Prostate gland (tissue), 2 donors: ENCODE results near the gene SLC12A5. TPM values are rescaled to one million over a fixed set of nuclear protein-coding genes. Genes with fewer than 3 reads are reported as not detected.

Experiments used
- DNase-seq: peaks from one replicate; pipeline ENCODE4 v3.0.0-alpha.2; 2019; ENCODE audit warnings: low spot score
- H3K27ac ChIP-seq, 2 donors: fragments of 200-600 bp; sonication (generic); 2 replicates each; pipeline ENCODE4 v1.5.1; 2017 to 2019
- H3K27me3 ChIP-seq: fragments of 200-600 bp; sonication (generic); replicated peaks from 2 replicates; pipeline ENCODE4 v1.5.1; 2019; ENCODE audit not compliant: insufficient read depth
- H3K36me3 ChIP-seq, 2 donors: fragments of 200-600 bp; sonication (generic); 1 replicate in 1 of 2; 2 replicates in 1 of 2; pipeline versions ENCODE4 v1.5.1 to v1.8.1; 2017 to 2019
- H3K4me1 ChIP-seq: fragments of 200-600 bp; sonication (generic); replicated peaks from 2 replicates; pipeline ENCODE4 v1.5.1; 2019
- H3K4me3 ChIP-seq, 2 donors: fragments of 200-600 bp; sonication (generic); 2 replicates each; pipeline ENCODE4 v1.5.1; 2017 to 2019
- H3K9me3 ChIP-seq: fragments of 200-600 bp; sonication (generic); 2 replicates; pipeline ENCODE4 v1.5.1; 2017
- CTCF ChIP-seq, 4 experiments: fragments of 200-600 bp in 2 of 4; fragments of 450-650 bp in 2 of 4; sonication (generic) in 2 of 4; IDR thresholded peaks; 1 replicate in 3 of 4; 2 replicates in 1 of 4; pipeline ENCODE4 v1.5.1; 2016 to 2019; ENCODE audit warnings: antibody characterized with exemption in 4 of 4, mild to moderate bottlenecking in 2 of 4, moderate library complexity in 2 of 4
- POLR2A ChIP-seq: fragments of 450-650 bp; IDR thresholded peaks from one replicate; pipeline ENCODE4 v1.6.1; 2016; ENCODE audit warnings: antibody characterized with exemption, mild to moderate bottlenecking
- POLR2AphosphoS5 ChIP-seq: sonication (generic); formaldehyde crosslinking; IDR thresholded peaks from one replicate; pipeline ENCODE4 v1.6.1; 2017; ENCODE audit warnings: antibody characterized with exemption
- WGBS: methylation state at CpG from one replicate; pipeline ENCODE4 v1.1.5; 2018; 5-methylcytosine and 5-hydroxymethylcytosine counted together
- intact Hi-C: fragments of 100-400 bp; cut with DNase I; formaldehyde crosslinking; loops from one replicate; pipeline ENCODE4 v1.14.2; 2022
- total RNA-seq, 2 donors: library from RNA; depleted of rRNA; stranded (reverse); fragments of >200 nt; gene quantifications; one replicate each; pipeline ENCODE4 v1.1.0, GENCODE V29; 2016

SLC12A5 gene
- total RNA-seq, 2 donors from 2014 or later = 3.6 TPM; not detected in 1

- intact Hi-C loops = no loop called here
- no peaks in the 10 kb centered on the region for H3K36me3 ChIP-seq
- WGBS = 92% methylated on average over 3 of the region's 3 CpGs
- H3K9me3 ChIP-seq = no peaks in the 10 kb centered on the region
- TF ChIP-seq POLR2A (no peak), CTCF (IDR thresholded peaks at IDR 0.05) (no peak), POLR2AphosphoS5 (no peak)
- H3K27ac ChIP-seq = no peak overlapping the region
- H3K4me3 ChIP-seq = no peak overlapping the region
- no peaks in the 10 kb centered on the region for H3K4me1 ChIP-seq
- DNase-seq = no peak
- H3K27me3 ChIP-seq = peaks cover 3% of the 10 kb centered on the region
Observed at GRCh38 chr20:46102940-46103339, 73.9 kb downstream of the SLC12A5 start.

- H3K27ac ChIP-seq = no peak overlapping the region
- peaks cover 3% of the 10 kb centered on the region for H3K27me3 ChIP-seq
- TF ChIP-seq POLR2A (no peak), POLR2AphosphoS5 (no peak), CTCF (IDR thresholded peaks at IDR 0.05) (no peak)
Observed at GRCh38 chr20:46104262-46104661, 75.2 kb downstream of the SLC12A5 start.

GRCh38 chr20:46107061-46107460, 78.0 kb downstream of the SLC12A5 start:
- intact Hi-C loops = no loop called here
- H3K4me3 ChIP-seq = no peak overlapping the region
- DNase-seq = no peak
- TF ChIP-seq POLR2AphosphoS5 = no peak
- TF ChIP-seq POLR2A = no peak
- no peak for TF ChIP-seq CTCF (IDR thresholded peaks at IDR 0.05)
- no peaks in the 10 kb centered on the region for H3K4me1 ChIP-seq
- H3K27me3 ChIP-seq = peaks cover 3% of the 10 kb centered on the region
- H3K9me3 ChIP-seq = no peaks in the 10 kb centered on the region
- WGBS = 37% methylated on average over 6 of the region's 6 CpGs
- no peak overlapping the region for H3K27ac ChIP-seq
- H3K36me3 ChIP-seq = no peaks in the 10 kb centered on the region

More at GRCh38 chr20:46104262-46104661, 75.2 kb downstream of the SLC12A5 start:
- no peak for DNase-seq
- Histone ChIP-seq H3K9me3 (no peaks in the 10 kb centered on the region), H3K36me3 (no peaks in the 10 kb centered on the region), H3K4me1 (no peaks in the 10 kb centered on the region), H3K4me3 (no peak overlapping the region)
- intact Hi-C loops = no loop called here
- WGBS = 85% methylated on average over 3 of the region's 3 CpGs

GRCh38 chr20:46108435-46108841, 79.4 kb downstream of the SLC12A5 start:
- Histone ChIP-seq H3K27ac (no peak overlapping the region), H3K9me3 (no peaks in the 10 kb centered on the region), H3K36me3 (no peaks in the 10 kb centered on the region), H3K4me3 (no peak overlapping the region), H3K4me1 (no peaks in the 10 kb centered on the region), H3K27me3 (no peaks in the 10 kb centered on the region)
- no peak for DNase-seq
- TF ChIP-seq CTCF (IDR thresholded peaks at IDR 0.05) (no peak), POLR2AphosphoS5 (no peak)
- intact Hi-C loops = no loop called here
- WGBS = 87% methylated on average over 5 of the region's 5 CpGs

- no peaks in the 10 kb centered on the region for H3K4me1 ChIP-seq
- 92% methylated on average over 14 of the region's 14 CpGs for WGBS
- no peak overlapping the region for H3K27ac ChIP-seq
- intact Hi-C loops = no loop called here
- H3K27me3 ChIP-seq = no peaks in the 10 kb centered on the region
- DNase-seq = no peak
- H3K4me3 ChIP-seq = no peak overlapping the region
- H3K36me3 ChIP-seq = no peaks in the 10 kb centered on the region
- H3K9me3 ChIP-seq = no peaks in the 10 kb centered on the region
- TF ChIP-seq POLR2AphosphoS5 (no peak), POLR2A (no peak), CTCF (IDR thresholded peaks at IDR 0.05) (no peak)
Observed at GRCh38 chr20:46108976-46109375, 80.0 kb downstream of the SLC12A5 start.
